Measurements from ENCODE around the gene EIF4EBP2. TPM values are rescaled to one million over a fixed set of nuclear protein-coding genes. Genes with fewer than 3 reads are reported as not detected.

EIF4EBP2 gene
- total RNA-seq, 1 experiment from 2014 or later: 36.7 TPM

GRCh38 chr10:70448236-70448635, 44.3 kb downstream of the EIF4EBP2 start (continued):
- TF ChIP-seq, protein P1, sequence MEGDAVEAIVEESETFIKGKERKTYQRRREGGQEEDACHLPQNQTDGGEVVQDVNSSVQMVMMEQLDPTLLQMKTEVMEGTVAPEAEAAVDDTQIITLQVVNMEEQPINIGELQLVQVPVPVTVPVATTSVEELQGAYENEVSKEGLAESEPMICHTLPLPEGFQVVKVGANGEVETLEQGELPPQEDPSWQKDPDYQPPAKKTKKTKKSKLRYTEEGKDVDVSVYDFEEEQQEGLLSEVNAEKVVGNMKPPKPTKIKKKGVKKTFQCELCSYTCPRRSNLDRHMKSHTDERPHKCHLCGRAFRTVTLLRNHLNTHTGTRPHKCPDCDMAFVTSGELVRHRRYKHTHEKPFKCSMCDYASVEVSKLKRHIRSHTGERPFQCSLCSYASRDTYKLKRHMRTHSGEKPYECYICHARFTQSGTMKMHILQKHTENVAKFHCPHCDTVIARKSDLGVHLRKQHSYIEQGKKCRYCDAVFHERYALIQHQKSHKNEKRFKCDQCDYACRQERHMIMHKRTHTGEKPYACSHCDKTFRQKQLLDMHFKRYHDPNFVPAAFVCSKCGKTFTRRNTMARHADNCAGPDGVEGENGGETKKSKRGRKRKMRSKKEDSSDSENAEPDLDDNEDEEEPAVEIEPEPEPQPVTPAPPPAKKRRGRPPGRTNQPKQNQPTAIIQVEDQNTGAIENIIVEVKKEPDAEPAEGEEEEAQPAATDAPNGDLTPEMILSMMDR (IDR thresholded peaks at IDR 0.05 in 2 of 3, conservative IDR thresholded peaks at IDR 0.05 in 1 of 3; ENCODE audit: borderline replicate concordance in 1 of 3, insufficient read depth in 1 of 3, low read depth in 2 of 3, low read length in 2 of 3): no peak
- TF ChIP-seq POLR2A (IDR thresholded peaks at IDR 0.05; ENCODE audit: borderline replicate concordance, extremely low read depth, insufficient read depth, insufficient read length): no peak
- TF ChIP-seq, protein P2, sequence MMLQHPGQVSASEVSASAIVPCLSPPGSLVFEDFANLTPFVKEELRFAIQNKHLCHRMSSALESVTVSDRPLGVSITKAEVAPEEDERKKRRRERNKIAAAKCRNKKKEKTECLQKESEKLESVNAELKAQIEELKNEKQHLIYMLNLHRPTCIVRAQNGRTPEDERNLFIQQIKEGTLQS (IDR thresholded peaks at IDR 0.05): no peak

GRCh38 chr10:70455213-70455630, 51.3 kb downstream of the EIF4EBP2 start:
- peaks cover 7 to 26% of the 10 kb centered on the region in 2 experiments; a peak in 3 of 4 replicates for H3K4me1 ChIP-seq (ENCODE audit: control insufficient read depth in 1 of 2, insufficient read depth in 2 of 2, low read length in 2 of 2)
- no peak overlapping the region for H3K4me2 ChIP-seq (ENCODE audit: low read length)
- no peaks in the 10 kb centered on the region for H4K20me1 ChIP-seq (ENCODE audit: insufficient read depth)
- POLR2A ChIA-PET: no interaction called here
- CTCF ChIA-PET: no interaction called here
- no peak overlapping the region for H3K4me3 ChIP-seq (replicated peaks in 1 of 2; ENCODE audit: low read depth in 1 of 2, low read length in 2 of 2)
- H3K27me3 ChIP-seq (ENCODE audit: insufficient read depth, low read length): no peaks in the 10 kb centered on the region
- no peaks in the 10 kb centered on the region for H3K9me3 ChIP-seq (ENCODE audit: control insufficient read depth in 1 of 2, insufficient read depth in 1 of 2, low read depth in 1 of 2, low read length in 2 of 2)
- TF ChIP-seq EZH2 (IDR thresholded peaks at IDR 0.05) (no peak), SP1 (IDR thresholded peaks at IDR 0.05; ENCODE audit: low read depth) (no peak), ZBTB33 (IDR thresholded peaks at IDR 0.05; ENCODE audit: extremely low read depth, insufficient replicate concordance, low read length) (no peak), SRF (IDR thresholded peaks at IDR 0.05; ENCODE audit: low read depth) (no peak), ZNF274 (IDR thresholded peaks at IDR 0.05; ENCODE audit: low read depth, low read length) (no peak), JUND (IDR thresholded peaks at IDR 0.05) (no peak)
- no peaks in the 10 kb centered on the region for H3K79me2 ChIP-seq (ENCODE audit: insufficient read depth, low read length)
- no peaks in the 10 kb centered on the region for H3K9me2 ChIP-seq (ENCODE audit: insufficient read depth)
- no peak overlapping the region for H3K27ac ChIP-seq (ENCODE audit: low read depth, low read length)
- no peak overlapping the region for H3K9ac ChIP-seq (ENCODE audit: low read length)
- H3K36me3 ChIP-seq (ENCODE audit: control insufficient read depth in 1 of 2, insufficient read depth in 2 of 2, low read length in 2 of 2): no peaks in the 10 kb centered on the region
- H2AFZ ChIP-seq (ENCODE audit: low read depth, low read length, poor library complexity, severe bottlenecking): no peak overlapping the region
- RAD21 ChIA-PET (ENCODE audit: low non-redundant PET in 1 of 2, low total read pairs in 2 of 2, uncharacterized antibody in 2 of 2, unreplicated experiment in 2 of 2): no interaction called here
- BruUV-seq (replicated peaks): no TSS peak
- DNase-seq (ENCODE audit: low read depth, low spot score): no peak
- intact Hi-C loops (cut with micrococcal nuclease): no loop called here
- no peak for ATAC-seq

Data from HCT116 (cell line).